ENCODE measurements around the gene AHDC1. TPM values are rescaled to one million over a fixed set of nuclear protein-coding genes. Genes with fewer than 3 reads are reported as not detected.
"Not testable (repeated sequence)": the region's sequence is repeated elsewhere in the genome, so short reads cannot be mapped to it uniquely, and the experiment has no call there.

The AHDC1 gene
- total RNA-seq, 1 donor from 2014 or later, result 23.7 TPM

- Histone ChIP-seq H3K4me3 (peak overlapping the region; percentile 32), H3K27ac (peak overlapping the region; percentile 87)
- ATAC-seq, result peak; percentile 21 to 23
Observed at GRCh38 chr1:27503844-27504587, 99.9 kb downstream of the AHDC1 start.

GRCh38 chr1:27503033-27503432 lies 100.9 kb downstream of the AHDC1 start:
- Histone ChIP-seq H3K36me3 (no peaks in the 10 kb centered on the region), H3K4me3 (no peak overlapping the region), H3K27me3 (ENCODE audit: low read depth) (no peaks in the 10 kb centered on the region), H3K9me3 (no peaks in the 10 kb centered on the region), H3K4me1 (peaks cover 22% of the 10 kb centered on the region), H3K27ac (no peak overlapping the region)
- intact Hi-C loops (cut with DNase I), result no loop called here
- DNase-seq, result peak; percentile 6
- no peak for TF ChIP-seq CTCF (IDR thresholded peaks at IDR 0.05)
- ATAC-seq, result no peak

More at GRCh38 chr1:27503844-27504587, 99.9 kb downstream of the AHDC1 start:
- H3K27me3 ChIP-seq (ENCODE audit: low read depth), result no peaks in the 10 kb centered on the region
- no peaks in the 10 kb centered on the region for H3K9me3 ChIP-seq
- H3K4me1 ChIP-seq, result peaks cover 22% of the 10 kb centered on the region
- intact Hi-C loops (cut with DNase I), result no loop called here
- DNase-seq, result peak; percentile 8
- TF ChIP-seq CTCF (IDR thresholded peaks at IDR 0.05), result no peak
- H3K36me3 ChIP-seq, result no peaks in the 10 kb centered on the region

DNA sequence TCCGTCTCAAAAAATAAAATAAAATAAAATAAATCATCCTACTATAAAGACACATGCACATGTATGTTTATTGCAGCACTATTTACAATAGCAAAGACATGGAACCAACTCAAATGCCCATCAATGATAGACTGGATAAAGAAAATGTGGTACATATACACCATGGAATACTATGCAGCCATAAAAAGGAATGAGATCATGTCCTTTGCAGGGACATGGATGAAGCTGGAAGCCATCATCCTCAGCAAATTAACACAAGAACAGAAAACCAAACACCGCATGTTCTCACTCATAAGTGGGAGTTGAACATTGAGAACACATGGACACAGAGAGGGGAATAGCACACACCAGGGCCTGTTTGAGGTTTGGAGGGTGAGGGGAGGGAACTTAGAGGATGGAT lies 102.8 kb downstream of the AHDC1 start:
- ATAC-seq; intact Hi-C loops (cut with DNase I): not testable (repeated sequence)

DNA sequence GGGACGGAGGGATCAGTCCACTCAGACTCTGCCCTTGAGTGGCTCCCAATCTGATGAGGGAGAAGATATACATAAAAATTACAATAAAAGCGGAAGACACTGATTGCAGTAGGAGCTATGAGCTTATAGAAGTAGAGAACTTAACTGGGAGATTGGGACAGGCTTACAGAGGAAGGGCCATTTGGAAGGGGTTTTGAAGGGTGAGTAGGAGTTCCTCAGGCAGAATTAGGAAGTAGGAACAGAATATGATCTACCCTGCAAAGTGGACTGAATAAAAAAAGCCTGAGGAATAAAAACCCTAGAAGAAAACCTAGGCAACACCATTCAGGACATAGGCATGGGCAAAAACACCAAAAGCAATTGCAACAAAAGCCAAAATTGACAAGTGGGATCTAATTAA lies 104.8 kb downstream of the AHDC1 start:
- peaks cover 14% of the 10 kb centered on the region for H3K4me1 ChIP-seq
- ATAC-seq (no peak), DNase-seq (no peak)
- H3K27me3 ChIP-seq (ENCODE audit: low read depth), result no peaks in the 10 kb centered on the region
- no peaks in the 10 kb centered on the region for H3K9me3 ChIP-seq
- H3K27ac ChIP-seq, result no peak overlapping the region
- no peaks in the 10 kb centered on the region for H3K36me3 ChIP-seq
- no peak for TF ChIP-seq CTCF (IDR thresholded peaks at IDR 0.05)
- H3K4me3 ChIP-seq, result no peak overlapping the region
- intact Hi-C loops (cut with DNase I), result no loop called here

More for the DNA sequence above, 102.8 kb downstream of the AHDC1 start:
- not testable (repeated sequence) for H3K27ac ChIP-seq; H3K36me3 ChIP-seq; H3K4me3 ChIP-seq; H3K9me3 ChIP-seq; H3K27me3 ChIP-seq (ENCODE audit: low read depth); DNase-seq
- peaks cover 28% of the 10 kb centered on the region for H3K4me1 ChIP-seq

DNA sequence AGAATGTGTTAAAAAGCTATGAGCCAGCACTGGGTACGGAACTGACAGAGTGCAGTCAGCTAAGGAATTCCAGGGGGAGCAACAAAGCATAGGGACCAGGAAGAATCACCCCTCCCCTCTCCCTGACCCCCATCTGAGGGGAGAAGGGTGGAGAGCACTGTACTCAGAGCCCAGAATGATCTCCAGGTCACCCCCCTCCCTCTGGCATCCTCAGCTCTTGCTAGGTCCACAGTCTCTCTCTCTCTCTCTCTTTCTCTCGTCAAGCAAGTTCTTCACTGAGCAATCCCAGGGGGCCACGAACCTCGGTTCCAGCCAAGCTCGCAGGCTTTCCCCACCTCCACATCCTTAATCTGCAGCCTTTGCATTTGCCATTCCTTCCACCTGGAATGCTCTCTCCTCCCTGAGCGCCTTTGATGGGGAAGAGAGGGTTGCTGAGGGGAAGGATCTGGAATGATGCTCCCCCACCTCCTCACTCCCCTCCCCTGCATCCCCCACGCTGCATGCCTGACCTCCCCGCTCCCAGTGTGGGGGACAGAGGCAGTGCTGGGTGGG lies 107.3 kb downstream of the AHDC1 start:
- intact Hi-C loops (cut with DNase I), result no loop called here
- Histone ChIP-seq H3K4me3 (no peak overlapping the region), H3K27me3 (ENCODE audit: low read depth) (no peaks in the 10 kb centered on the region), H3K4me1 (peaks cover 21% of the 10 kb centered on the region), H3K9me3 (no peaks in the 10 kb centered on the region), H3K36me3 (no peaks in the 10 kb centered on the region), H3K27ac (no peak overlapping the region)
- ATAC-seq, result no peak
- no peak for TF ChIP-seq CTCF (IDR thresholded peaks at IDR 0.05)
- no peak for DNase-seq

GRCh38 chr1:27492796-27493195 lies 111.1 kb downstream of the AHDC1 start:
- H3K4me1 ChIP-seq, result peaks cover 43% of the 10 kb centered on the region
- no peaks in the 10 kb centered on the region for H3K27me3 ChIP-seq (ENCODE audit: low read depth)
- H3K4me3 ChIP-seq, result no peak overlapping the region
- ATAC-seq (no peak), DNase-seq (no peak)
- intact Hi-C loops (cut with DNase I), result no loop called here
- no peaks in the 10 kb centered on the region for H3K36me3 ChIP-seq
- no peak for TF ChIP-seq CTCF (IDR thresholded peaks at IDR 0.05)
- H3K27ac ChIP-seq, result peak overlapping the region; percentile 100
- no peaks in the 10 kb centered on the region for H3K9me3 ChIP-seq
